Glutamatergic neuron (in vitro differentiated cells): ENCODE measurements around the gene HIPK3. TPM values are rescaled to one million over a fixed set of nuclear protein-coding genes. Genes with fewer than 3 reads are reported as not detected.
A peak's percentile ranks its signal among the peaks of the same experiment; 100 is the strongest.

Experiments
- DNase-seq: peaks from one replicate; pipeline ENCODE4 v3.0.0; 2022
- H3K27ac Mint-ChIP-seq: one replicate; pipeline ENCODE4 v1.8.0; 2020; ENCODE audit warnings: mild to moderate bottlenecking, mixed read lengths, inconsistent platforms; ENCODE audit not compliant: unreplicated experiment
- H3K27me3 Mint-ChIP-seq: one replicate; pipeline ENCODE4 v1.8.0; 2020; ENCODE audit warnings: mild to moderate bottlenecking, moderate library complexity, mixed read lengths, inconsistent platforms; ENCODE audit not compliant: unreplicated experiment
- H3K36me3 Mint-ChIP-seq: one replicate; pipeline ENCODE4 v1.8.0; 2020; ENCODE audit warnings: mild to moderate bottlenecking, mixed read lengths, inconsistent platforms; ENCODE audit not compliant: unreplicated experiment
- H3K4me1 Mint-ChIP-seq: one replicate; pipeline ENCODE4 v1.8.0; 2020; ENCODE audit warnings: mild to moderate bottlenecking, low read depth, mixed read lengths, inconsistent platforms; ENCODE audit not compliant: unreplicated experiment
- H3K4me3 Mint-ChIP-seq: one replicate; pipeline ENCODE4 v1.8.0; 2020; ENCODE audit warnings: mild to moderate bottlenecking, mixed read lengths, inconsistent platforms; ENCODE audit not compliant: unreplicated experiment
- H3K9me3 Mint-ChIP-seq: one replicate; pipeline ENCODE4 v1.8.0; 2020; ENCODE audit warnings: mild to moderate bottlenecking, moderate library complexity, mixed read lengths, inconsistent platforms; ENCODE audit not compliant: unreplicated experiment
- CTCF ChIP-seq: fragments of 200-600 bp; sonication (generic); IDR thresholded peaks from one replicate; pipeline ENCODE4 v1.5.0; 2021; ENCODE audit not compliant: partially characterized antibody, unreplicated experiment
- long read RNA-seq: library from polyadenylated mRNA; unstranded; transcript quantifications from one replicate; pipeline ENCODE4 v2.0.0, GENCODE V29; 2020; ENCODE audit not compliant: unreplicated experiment
- total RNA-seq: library from RNA; stranded (reverse); fragmentation: NEBNext Ultra II Directional; extraction: Animal tissue kit (Norgen Biotek cat#: 25700); gene quantifications from one replicate; pipeline ENCODE4 v1.2.1, GENCODE V29; 2021; ENCODE audit not compliant: unreplicated experiment

HIPK3 gene
- 56.5 TPM for total RNA-seq
- long read RNA-seq, partial matches to known transcripts, result 2 of 3 reads
- long read RNA-seq, other reads (novel, unspliced or antisense), result 1 of 3 reads

GRCh38 chr11:33257160-33257896, at the start of gene HIPK3:
Gene HIPK3 (plus strand): TSS chr11:33257381.
- peak; percentile 90 for DNase-seq
- peaks cover 14% of the 10 kb centered on the region for H3K4me1 Mint-ChIP-seq
- H3K36me3 Mint-ChIP-seq, result no peaks in the 10 kb centered on the region
- H3K27me3 Mint-ChIP-seq, result peaks cover 14% of the 10 kb centered on the region
- H3K9me3 Mint-ChIP-seq, result peaks cover 18% of the 10 kb centered on the region
- peak within 1 kb of the TSS; percentile 99 for H3K4me3 Mint-ChIP-seq
- peak within 1 kb of the TSS; percentile 98 for H3K27ac Mint-ChIP-seq
- TF ChIP-seq CTCF, result no peak

- H3K27ac Mint-ChIP-seq, result no peak overlapping the region
- H3K4me3 Mint-ChIP-seq, result no peak overlapping the region
- H3K4me1 Mint-ChIP-seq, result no peaks in the 10 kb centered on the region
- DNase-seq, result no peak
- TF ChIP-seq CTCF, result no peak
- no peaks in the 10 kb centered on the region for H3K9me3 Mint-ChIP-seq
- peaks cover 3% of the 10 kb centered on the region for H3K27me3 Mint-ChIP-seq
- H3K36me3 Mint-ChIP-seq, result no peaks in the 10 kb centered on the region
Measured at GRCh38 chr11:33207408-33207985, 49.7 kb upstream of the HIPK3 start.

GRCh38 chr11:33208150-33208549, 49.0 kb upstream of the HIPK3 start:
- Mint-ChIP-seq H3K27ac (no peak overlapping the region), H3K36me3 (no peaks in the 10 kb centered on the region), H3K4me1 (no peaks in the 10 kb centered on the region), H3K9me3 (no peaks in the 10 kb centered on the region), H3K27me3 (peaks cover 3% of the 10 kb centered on the region), H3K4me3 (no peak overlapping the region)
- no peak for TF ChIP-seq CTCF
- DNase-seq, result no peak

GRCh38 chr11:33211153-33211552, 46.0 kb upstream of the HIPK3 start:
- Mint-ChIP-seq H3K36me3 (no peaks in the 10 kb centered on the region), H3K4me3 (no peak overlapping the region), H3K27ac (no peak overlapping the region), H3K9me3 (peaks cover 2% of the 10 kb centered on the region), H3K4me1 (no peaks in the 10 kb centered on the region), H3K27me3 (no peaks in the 10 kb centered on the region)
- no peak for TF ChIP-seq CTCF
- no peak for DNase-seq

GRCh38 chr11:33211580-33211979, 45.6 kb upstream of the HIPK3 start:
- Mint-ChIP-seq H3K27ac (no peak overlapping the region), H3K27me3 (no peaks in the 10 kb centered on the region), H3K9me3 (peaks cover 2% of the 10 kb centered on the region), H3K36me3 (no peaks in the 10 kb centered on the region), H3K4me3 (no peak overlapping the region), H3K4me1 (no peaks in the 10 kb centered on the region)
- no peak for TF ChIP-seq CTCF
- no peak for DNase-seq
